K562 (cell line): ENCODE measurements around the gene RPS6KL1. TPM values are rescaled to one million over a fixed set of nuclear protein-coding genes. Genes with fewer than 3 reads are reported as not detected.

Experiments
- CBX1 ChIP-seq: sonication (generic); IDR thresholded peaks from 2 replicates; pipeline ENCODE4 v1.6.1; 2016; ENCODE audit warnings: antibody characterized with exemption, low read depth, mild to moderate bottlenecking
- ESRRB ChIP-seq: fragments of 250-450 bp; sonication (Bioruptor Pico); IDR thresholded peaks from 2 replicates; pipeline ENCODE4 v1.5.0; 2020; ENCODE audit warnings: mild to moderate bottlenecking, moderate library complexity, borderline replicate concordance
- ETV1 ChIP-seq: fragments of 450-650 bp; conservative IDR thresholded peaks from 2 replicates; pipeline ENCODE4 v1.6.1; 2016; ENCODE audit warnings: missing genetic modification characterization, control low read depth, low read depth, missing compliant biosample characterization
- FOXJ3 ChIP-seq: sonication (generic); formaldehyde crosslinking; IDR thresholded peaks from 2 replicates; pipeline ENCODE4 v1.4.0; 2020; ENCODE audit warnings: mild to moderate bottlenecking, missing genetic modification reagents
- GABPB2 ChIP-seq: fragments of 250-450 bp; sonication (Bioruptor Pico); conservative IDR thresholded peaks from 2 replicates; pipeline ENCODE4 v1.5.1; 2021; ENCODE audit warnings: mild to moderate bottlenecking
- HNRNPLL ChIP-seq: fragments of 200-400 bp; formaldehyde crosslinking; IDR thresholded peaks from 2 replicates; pipeline ENCODE4 v1.6.1; 2017; ENCODE audit warnings: low read length, low read depth, mild to moderate bottlenecking; ENCODE audit not compliant: poor library complexity, severe bottlenecking
- KDM2B ChIP-seq: fragments of 250-450 bp; sonication (Bioruptor Pico); IDR thresholded peaks from 2 replicates; pipeline ENCODE4 v1.8.0; 2021; ENCODE audit warnings: mild to moderate bottlenecking, moderate library complexity
- MCM3 ChIP-seq: fragments of 450-650 bp; IDR thresholded peaks from 2 replicates; pipeline ENCODE4 v1.6.1; 2016
- NR4A1 ChIP-seq, 2 experiments: fragments of 250-450 bp in 1 of 2; fragments of 450-650 bp in 1 of 2; sonication (Bioruptor Pico) in 1 of 2; IDR thresholded peaks; 2 replicates each; pipeline versions ENCODE4 v1.4.0 to v1.6.1; 2016 to 2020; ENCODE audit warnings: mild to moderate bottlenecking in 2 of 2, missing compliant biosample characterization in 1 of 2, missing genetic modification characterization in 1 of 2, moderate library complexity in 1 of 2
- PHTF2 ChIP-seq: fragments of 250-450 bp; sonication (Bioruptor Pico); IDR thresholded peaks from 2 replicates; pipeline ENCODE4 v1.5.0; 2021; ENCODE audit warnings: mild to moderate bottlenecking
- PML ChIP-seq: IDR thresholded peaks from 2 replicates; pipeline ENCODE4 v1.6.1; 2012; ENCODE audit warnings: low read length, inconsistent platforms
- PTBP1 ChIP-seq: fragments of 200-400 bp; formaldehyde crosslinking; IDR thresholded peaks from 2 replicates; pipeline ENCODE4 v1.6.1; 2017; ENCODE audit warnings: low read depth, low read length
- RBBP5 ChIP-seq: fragments of 200-600 bp; sonication (generic); IDR thresholded peaks from 2 replicates; pipeline ENCODE4 v1.6.1; 2012; ENCODE audit warnings: borderline replicate concordance, mild to moderate bottlenecking, low read length, control low read depth, inconsistent platforms; ENCODE audit not compliant: insufficient read depth, poor library complexity, severe bottlenecking
- SIN3B ChIP-seq: fragments of 450-650 bp; IDR thresholded peaks from 2 replicates; pipeline ENCODE4 v1.6.1; 2017; ENCODE audit warnings: low read depth, mild to moderate bottlenecking, moderate library complexity
- TBP ChIP-seq: optimal IDR thresholded peaks from 2 replicates; pipeline ENCODE3; 2011; ENCODE audit warnings: low read depth, low read length, improper control_type of control experiment
- TRIM24 ChIP-seq, 2 experiments: fragments of 450-650 bp; IDR thresholded peaks; 2 replicates each; pipeline ENCODE4 v1.6.1; 2016
- TSC22D4 ChIP-seq: fragments of 450-650 bp; IDR thresholded peaks from 2 replicates; pipeline ENCODE4 v1.6.1; 2016; ENCODE audit warnings: missing genetic modification characterization, missing biosample characterization, control low read depth
- ZKSCAN1 ChIP-seq: fragments of 150-350 bp; IDR thresholded peaks from 2 replicates; pipeline ENCODE4 v1.6.1; 2016; ENCODE audit warnings: low read depth, low read length
- ZNF133 ChIP-seq: fragments of 250-450 bp; sonication (Bioruptor Pico); IDR thresholded peaks from 2 replicates; pipeline ENCODE4 v1.4.0; 2020; ENCODE audit warnings: mild to moderate bottlenecking
- ZNF217 ChIP-seq: sonication (generic); formaldehyde crosslinking; IDR thresholded peaks from 2 replicates; pipeline ENCODE4 v1.8.0; 2022; ENCODE audit warnings: mild to moderate bottlenecking, missing genetic modification reagents
- ZNF830 ChIP-seq: fragments of 250-450 bp; sonication (Bioruptor Pico); IDR thresholded peaks from 2 replicates; pipeline ENCODE4 v1.5.0; 2021; ENCODE audit warnings: mild to moderate bottlenecking
- polyA plus RNA-seq, 8 experiments: library from polyadenylated mRNA; depleted of rRNA in 4 of 8; stranded (reverse) in 5 of 8; unstranded in 3 of 8; fragments of >200 nt; fragmentation: Nextera tagmentation in 2 of 8; fragmentation: Illumina TruSeq in 1 of 8; extraction: Ambion mirVana in 2 of 8; extraction: Trizol in 1 of 8; gene quantifications; 2 replicates each; pipeline versions ENCODE4 v1.2.1 to v1.2.3, GENCODE V29; 2011 to 2014; ENCODE audit warnings: inconsistent platforms in 1 of 8, missing spikeins in 1 of 8
- total RNA-seq, 7 experiments: library from RNA; depleted of rRNA in 6 of 7; stranded (reverse); fragments of >200 nt in 6 of 7; fragmentation: Illumina TruSeq in 2 of 7; extraction: Trizol in 2 of 7; gene quantifications; 2 replicates each; pipeline versions ENCODE4 v1.2.1 to v1.2.3, GENCODE V29; 2011 to 2021; ENCODE audit warnings: low replicate concordance in 1 of 7
- TF ChIP-seq, protein P1 (sequence below): fragments of 250-450 bp; sonication (Bioruptor Pico); IDR thresholded peaks from 2 replicates; pipeline ENCODE4 v1.5.0; 2021
- TF ChIP-seq, protein P2 (sequence below): sonication (generic); formaldehyde crosslinking; IDR thresholded peaks from 2 replicates; pipeline ENCODE4 v1.8.1; 2022; ENCODE audit warnings: missing genetic modification reagents
- TF ChIP-seq, protein P3 (sequence below), 2 experiments: IDR thresholded peaks; 2 replicates each; pipeline ENCODE4 v1.6.1; 2012; ENCODE audit warnings: improper control_type of control experiment in 2 of 2, low read depth in 2 of 2, low read length in 2 of 2, borderline replicate concordance in 1 of 2

The RPS6KL1 gene
- total and polyA plus RNA-seq, 9 of the 15 experiments (the other 6 are each of a cell fraction or from before 2014, with no cell fraction given): 0.91 to 15.5 (median 8.1) TPM

DNA sequence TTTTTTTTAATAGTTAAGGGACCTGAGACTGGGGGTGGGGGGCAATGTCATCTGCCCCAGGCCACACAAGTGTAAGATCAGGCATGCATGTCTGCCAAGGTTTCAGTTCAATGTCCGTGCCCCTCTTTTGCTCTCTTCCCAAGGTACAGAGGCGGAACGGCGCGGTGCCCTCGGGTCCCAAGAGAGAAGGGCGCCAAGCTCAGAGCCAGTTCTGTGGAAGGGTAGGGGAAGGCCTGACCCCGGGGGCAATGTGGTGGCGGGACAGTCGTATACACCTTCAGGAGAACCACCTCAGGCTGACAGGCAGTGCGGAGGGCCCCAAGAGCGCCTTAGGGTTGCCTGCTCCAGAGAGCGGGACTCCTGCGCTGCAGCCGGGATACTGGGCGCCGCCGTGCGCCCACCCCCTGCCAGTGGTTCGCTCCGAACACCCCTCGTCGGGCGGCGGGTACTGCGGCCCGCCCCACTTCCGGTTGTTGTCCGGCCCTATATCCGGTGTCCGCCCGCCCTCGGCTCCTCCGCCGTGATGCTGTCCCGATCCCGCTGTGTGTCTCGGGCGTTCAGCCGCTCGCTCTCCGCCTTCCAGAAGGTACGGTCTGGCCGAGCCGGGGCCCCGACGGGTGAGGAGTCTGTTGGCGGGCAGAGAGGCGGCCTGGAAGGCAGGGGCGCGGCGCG lies 41.5 kb downstream of the RPS6KL1 start, which contains the start of gene DLST (continued):
- TF ChIP-seq GABPB2: no peak
- TF ChIP-seq ZNF217 (CRISPR knock-in tag): no peak
- TF ChIP-seq NR4A1 (CRISPR knock-in tag; IDR thresholded peaks at IDR 0.05): no peak
- peak; percentile 62; the same call in 1 of the 2 replicates for TF ChIP-seq NR4A1 (tag; IDR thresholded peaks at IDR 0.05)
- TF ChIP-seq TSC22D4: no peak
- peak; percentile 30; the same call in 1 of the 2 replicates for TF ChIP-seq PML
- TF ChIP-seq ESRRB (CRISPR knock-in tag): no peak
- TF ChIP-seq MCM3: no peak
- no peak for TF ChIP-seq PTBP1
- TF ChIP-seq, protein P1, sequence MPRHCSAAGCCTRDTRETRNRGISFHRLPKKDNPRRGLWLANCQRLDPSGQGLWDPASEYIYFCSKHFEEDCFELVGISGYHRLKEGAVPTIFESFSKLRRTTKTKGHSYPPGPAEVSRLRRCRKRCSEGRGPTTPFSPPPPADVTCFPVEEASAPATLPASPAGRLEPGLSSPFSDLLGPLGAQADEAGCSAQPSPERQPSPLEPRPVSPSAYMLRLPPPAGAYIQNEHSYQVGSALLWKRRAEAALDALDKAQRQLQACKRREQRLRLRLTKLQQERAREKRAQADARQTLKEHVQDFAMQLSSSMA (CRISPR knock-in tag): no peak
- TF ChIP-seq KDM2B: peak; percentile 36; the same call in 1 of the 2 replicates
- TF ChIP-seq, protein P2, sequence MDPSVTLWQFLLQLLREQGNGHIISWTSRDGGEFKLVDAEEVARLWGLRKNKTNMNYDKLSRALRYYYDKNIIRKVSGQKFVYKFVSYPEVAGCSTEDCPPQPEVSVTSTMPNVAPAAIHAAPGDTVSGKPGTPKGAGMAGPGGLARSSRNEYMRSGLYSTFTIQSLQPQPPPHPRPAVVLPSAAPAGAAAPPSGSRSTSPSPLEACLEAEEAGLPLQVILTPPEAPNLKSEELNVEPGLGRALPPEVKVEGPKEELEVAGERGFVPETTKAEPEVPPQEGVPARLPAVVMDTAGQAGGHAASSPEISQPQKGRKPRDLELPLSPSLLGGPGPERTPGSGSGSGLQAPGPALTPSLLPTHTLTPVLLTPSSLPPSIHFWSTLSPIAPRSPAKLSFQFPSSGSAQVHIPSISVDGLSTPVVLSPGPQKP (CRISPR knock-in tag): no peak
- peak; percentile 89 for TF ChIP-seq SIN3B
- TF ChIP-seq FOXJ3 (CRISPR knock-in tag): no peak
- no peak for TF ChIP-seq CBX1
- TF ChIP-seq, protein P3, sequence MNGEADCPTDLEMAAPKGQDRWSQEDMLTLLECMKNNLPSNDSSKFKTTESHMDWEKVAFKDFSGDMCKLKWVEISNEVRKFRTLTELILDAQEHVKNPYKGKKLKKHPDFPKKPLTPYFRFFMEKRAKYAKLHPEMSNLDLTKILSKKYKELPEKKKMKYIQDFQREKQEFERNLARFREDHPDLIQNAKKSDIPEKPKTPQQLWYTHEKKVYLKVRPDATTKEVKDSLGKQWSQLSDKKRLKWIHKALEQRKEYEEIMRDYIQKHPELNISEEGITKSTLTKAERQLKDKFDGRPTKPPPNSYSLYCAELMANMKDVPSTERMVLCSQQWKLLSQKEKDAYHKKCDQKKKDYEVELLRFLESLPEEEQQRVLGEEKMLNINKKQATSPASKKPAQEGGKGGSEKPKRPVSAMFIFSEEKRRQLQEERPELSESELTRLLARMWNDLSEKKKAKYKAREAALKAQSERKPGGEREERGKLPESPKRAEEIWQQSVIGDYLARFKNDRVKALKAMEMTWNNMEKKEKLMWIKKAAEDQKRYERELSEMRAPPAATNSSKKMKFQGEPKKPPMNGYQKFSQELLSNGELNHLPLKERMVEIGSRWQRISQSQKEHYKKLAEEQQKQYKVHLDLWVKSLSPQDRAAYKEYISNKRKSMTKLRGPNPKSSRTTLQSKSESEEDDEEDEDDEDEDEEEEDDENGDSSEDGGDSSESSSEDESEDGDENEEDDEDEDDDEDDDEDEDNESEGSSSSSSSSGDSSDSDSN (IDR thresholded peaks at IDR 0.05; ENCODE audit: borderline replicate concordance in 1 of 2, low read depth in 2 of 2, low read length in 2 of 2): peak; percentile 67 to 87; a peak in 3 of 4 replicates
- peak; percentile 75 for TF ChIP-seq TBP
- TF ChIP-seq ETV1 (tag): 0 out of 2 replicates have a peak, but pooled peaks have one; percentile 41
- TF ChIP-seq ZNF133: no peak
- TF ChIP-seq RBBP5: peak; percentile 98
- TF ChIP-seq PHTF2 (CRISPR knock-in tag): no peak
- TF ChIP-seq ZNF830 (CRISPR knock-in tag): no peak
- peak in 1 of 2 experiments; percentile 58; a peak in 2 of 4 replicates for TF ChIP-seq TRIM24 (IDR thresholded peaks at IDR 0.05)
- peak; percentile 39 for TF ChIP-seq HNRNPLL
- 0 out of 2 replicates have a peak, but pooled peaks have one; percentile 18 for TF ChIP-seq ZKSCAN1
